K562 (cell line): ENCODE data around the gene IGSF9. TPM values are rescaled to one million over a fixed set of nuclear protein-coding genes. Genes with fewer than 3 reads are reported as not detected.

Experiments used
- ARID3A ChIP-seq: IDR thresholded peaks from 2 replicates; pipeline ENCODE4 v1.6.1; 2012; ENCODE audit warnings: low read depth, low read length, improper control_type of control experiment, borderline replicate concordance
- ATF7 ChIP-seq: fragments of 450-650 bp; IDR thresholded peaks from 2 replicates; pipeline ENCODE4 v1.7.1; 2014; ENCODE audit warnings: mild to moderate bottlenecking, moderate library complexity
- FIP1L1 ChIP-seq: fragments of 200-400 bp; formaldehyde crosslinking; IDR thresholded peaks from 2 replicates; pipeline ENCODE4 v1.6.1; 2018; ENCODE audit warnings: mild to moderate bottlenecking, low read depth, low read length; ENCODE audit not compliant: poor library complexity, severe bottlenecking
- HDAC2 ChIP-seq: fragments of 450-650 bp; IDR thresholded peaks from 2 replicates; pipeline ENCODE4 v1.6.1; 2016; ENCODE audit warnings: mild to moderate bottlenecking
- ILF3 ChIP-seq: fragments of 450-650 bp; IDR thresholded peaks from 2 replicates; pipeline ENCODE4 v1.6.1; 2018; ENCODE audit warnings: antibody characterized with exemption, mild to moderate bottlenecking, moderate library complexity, borderline replicate concordance
- RCOR1 ChIP-seq, 2 experiments: IDR thresholded peaks; 2 replicates each; pipeline ENCODE4 v1.6.1; 2012; ENCODE audit warnings: low read depth in 2 of 2, low read length in 2 of 2, borderline replicate concordance in 1 of 2, improper control_type of control experiment in 1 of 2
- REST ChIP-seq, 2 experiments: fragments of 450-650 bp; formaldehyde crosslinking in 1 of 2; IDR thresholded peaks; 2 replicates each; pipeline versions ENCODE4 v1.4.0 to v1.6.1; 2014 to 2020; ENCODE audit warnings: mild to moderate bottlenecking in 2 of 2, borderline replicate concordance in 1 of 2, low read depth in 1 of 2
- SMAD2 ChIP-seq: fragments of 150-350 bp; IDR thresholded peaks from 2 replicates; pipeline ENCODE4 v1.6.1; 2014; ENCODE audit warnings: low read depth, mild to moderate bottlenecking, low read length
- THRB ChIP-seq: fragments of 450-650 bp; formaldehyde crosslinking; conservative IDR thresholded peaks from 2 replicates; pipeline ENCODE4 v1.4.0; 2022; ENCODE audit warnings: mild to moderate bottlenecking, missing genetic modification characterization
- XRCC5 ChIP-seq: fragments of 200-400 bp; formaldehyde crosslinking; IDR thresholded peaks from 2 replicates; pipeline ENCODE4 v1.6.1; 2017; ENCODE audit warnings: low read depth, mild to moderate bottlenecking, low read length
- YY1 ChIP-seq, 3 experiments: IDR thresholded peaks; 2 replicates each; pipeline ENCODE4 v1.6.1; 2011; ENCODE audit warnings: low read length in 2 of 3, mild to moderate bottlenecking in 2 of 3, moderate library complexity in 2 of 3, borderline replicate concordance in 1 of 3, control low read depth in 1 of 3, low read depth in 1 of 3; ENCODE audit not compliant: insufficient read depth in 3 of 3, insufficient replicate concordance in 2 of 3, control insufficient read depth in 1 of 3, insufficient read length in 1 of 3; ENCODE audit errors: extremely low read depth in 1 of 3
- ZFX ChIP-seq: sonication (generic); formaldehyde crosslinking; IDR thresholded peaks from 2 replicates; pipeline ENCODE4 v1.8.0; 2022; ENCODE audit warnings: mild to moderate bottlenecking, missing genetic modification reagents, moderate library complexity
- ZNF316 ChIP-seq: fragments of 450-650 bp; IDR thresholded peaks from 2 replicates; pipeline ENCODE4 v1.6.1; 2016
- ZNF589 ChIP-seq: fragments of 200-800 bp; sonication (Bioruptor generic); IDR thresholded peaks from 2 replicates; pipeline ENCODE4 v1.6.1; 2016; ENCODE audit warnings: low read depth, missing genetic modification characterization, missing compliant biosample characterization
- polyA plus RNA-seq, 8 experiments: library from polyadenylated mRNA; depleted of rRNA in 4 of 8; stranded (reverse) in 5 of 8; unstranded in 3 of 8; fragments of >200 nt; fragmentation: Nextera tagmentation in 2 of 8; fragmentation: Illumina TruSeq in 1 of 8; extraction: Ambion mirVana in 2 of 8; extraction: Trizol in 1 of 8; gene quantifications; 2 replicates each; pipeline versions ENCODE4 v1.2.1 to v1.2.3, GENCODE V29; 2011 to 2014; ENCODE audit warnings: inconsistent platforms in 1 of 8, missing spikeins in 1 of 8
- total RNA-seq, 7 experiments: library from RNA; depleted of rRNA in 6 of 7; stranded (reverse); fragments of >200 nt in 6 of 7; fragmentation: Illumina TruSeq in 2 of 7; extraction: Trizol in 2 of 7; gene quantifications; 2 replicates each; pipeline versions ENCODE4 v1.2.1 to v1.2.3, GENCODE V29; 2011 to 2021; ENCODE audit warnings: low replicate concordance in 1 of 7

The IGSF9 gene
- total and polyA plus RNA-seq, 9 of the 15 experiments (the other 6 are each of a cell fraction or from before 2014, with no cell fraction given), result 0.03 to 0.29 (median 0.07) TPM; not detected in 1

- TF ChIP-seq THRB (0 out of 2 replicates have a peak, but pooled peaks have one; percentile 20), HDAC2 (no peak), ILF3 (0 out of 2 replicates have a peak, but pooled peaks have one; percentile 5), ZFX (CRISPR knock-in tag) (peak; percentile 61; the same call in 1 of the 2 replicates), SMAD2 (no peak), REST (IDR thresholded peaks at IDR 0.05; ENCODE audit: borderline replicate concordance) (no peak), REST (CRISPR knock-in tag; IDR thresholded peaks at IDR 0.05; ENCODE audit: low read depth) (no peak; the same call in 1 of the 2 replicates), XRCC5 (peak; percentile 45), FIP1L1 (no peak), ATF7 (peak; percentile 62), YY1 (IDR thresholded peaks at IDR 0.05; ENCODE audit: borderline replicate concordance in 1 of 3, control insufficient read depth in 1 of 3, extremely low read depth in 1 of 3, insufficient read depth in 3 of 3, insufficient read length in 1 of 3, insufficient replicate concordance in 2 of 3, low read depth in 1 of 3, low read length in 2 of 3) (peak in 2 of 3 experiments; percentile 38 to 53), ZNF589 (CRISPR knock-in tag) (peak; percentile 69; the same call in 1 of the 2 replicates), ZNF316 (no peak), ARID3A (no peak), RCOR1 (IDR thresholded peaks at IDR 0.05; ENCODE audit: borderline replicate concordance in 1 of 2, low read depth in 2 of 2, low read length in 2 of 2) (no peak; a peak in 1 of 4 replicates)
Observed at GRCh38 chr1:159924791-159925718, 20.4 kb downstream of the IGSF9 start, which contains the start of gene TAGLN2 (continued).
